GM10248 (cell line): ENCODE measurements around the gene CACNA2D3.

ENCODE experiments used
- CTCF ChIA-PET: fragments of 300-600 bp; sonication (Branson Sonifier 250); formaldehyde crosslinking; extraction: SDS; loops from one replicate; lab custom pipeline; 2021; ENCODE audit warnings: antibody characterized with exemption; lab: Yijun Ruan, JAX
- POLR2A ChIA-PET: fragments of 350-650 bp; sonication (Branson Sonifier 250); formaldehyde crosslinking; extraction: SDS; loops from one replicate; lab custom pipeline; 2020; ENCODE audit warnings: antibody characterized with exemption; lab: Yijun Ruan, JAX
- DNase-seq: peaks from one replicate; pipeline ENCODE4 v3.0.0; 2012; ENCODE audit errors: extremely low spot score
- CTCF ChIP-seq: IDR thresholded peaks from 2 replicates; pipeline ENCODE4 v1.5.1; 2012; ENCODE audit warnings: mild to moderate bottlenecking, low read depth; ENCODE audit errors: extremely low read depth, missing control alignments, control extremely low read depth

CACNA2D3 gene

DNA sequence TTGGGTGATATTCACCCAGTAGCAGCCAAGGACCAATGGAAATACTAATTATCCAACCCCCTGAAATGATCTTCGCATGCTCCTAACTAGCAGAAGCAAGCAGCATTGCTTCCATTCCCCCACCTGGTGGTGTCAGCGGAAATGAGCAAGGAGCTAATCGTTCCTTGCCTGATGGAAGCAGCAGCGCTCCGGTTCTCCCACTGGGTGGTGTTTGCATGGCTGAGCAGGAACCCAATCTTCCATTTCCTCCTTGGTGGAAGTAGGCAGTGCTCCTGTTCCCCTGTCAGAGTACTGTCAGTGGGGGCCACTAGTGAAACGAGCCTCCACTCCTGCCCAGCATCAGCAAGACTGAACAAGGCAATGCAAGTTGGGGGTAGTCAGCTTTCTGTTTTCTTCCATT is 311.5 kb downstream of the CACNA2D3 start:
- CTCF ChIA-PET, result interaction anchor here (1.6 kb wide), 1 partner anchor 27 kb away, joined by 3 read pairs; no protein-coding TSS in a partner anchor
- POLR2A ChIA-PET, result no interaction called here
- DNase-seq, result no peak
- TF ChIP-seq CTCF, result no peak

DNA sequence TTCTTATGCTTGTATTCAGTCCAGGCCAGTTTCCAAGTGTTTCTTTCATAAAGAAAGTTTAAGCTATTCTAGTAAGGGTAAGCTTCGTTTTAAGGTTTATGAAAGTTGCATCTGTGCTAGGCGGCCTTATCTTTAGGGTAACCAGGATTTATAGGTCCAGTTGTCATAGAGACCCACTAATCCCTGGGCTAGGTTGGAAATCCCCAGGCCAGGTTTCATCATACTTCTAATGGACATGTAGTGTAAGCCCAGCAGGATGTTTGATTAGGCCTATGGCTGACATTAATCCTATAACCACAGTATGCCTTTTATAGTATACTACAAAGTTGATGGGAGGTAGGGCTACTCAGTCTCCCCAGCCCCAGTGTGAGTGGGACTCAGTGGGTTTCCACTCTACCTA is 312.4 kb downstream of the CACNA2D3 start:
- no peak for TF ChIP-seq CTCF
- CTCF ChIA-PET, result interaction anchor here (1.6 kb wide), 1 partner anchor 28 kb away, joined by 3 read pairs; no protein-coding TSS in a partner anchor

GRCh38 chr3:54437271-54437670 is 314.9 kb downstream of the CACNA2D3 start:
- ChIA-PET POLR2A (no interaction called here), CTCF (interaction anchor here (2.4 kb wide), 1 partner anchor 9 kb away, joined by 8 read pairs; no protein-coding TSS in a partner anchor)
- TF ChIP-seq CTCF, result no peak
- DNase-seq, result no peak

More for the DNA sequence above, 312.4 kb downstream of the CACNA2D3 start:
- DNase-seq, result no peak
- POLR2A ChIA-PET, result no interaction called here

GRCh38 chr3:54443561-54444161 is 321.3 kb downstream of the CACNA2D3 start:
- no peak for DNase-seq
- TF ChIP-seq CTCF, result no peak
- ChIA-PET POLR2A (no interaction called here), CTCF (no interaction called here)

- ChIA-PET POLR2A (no interaction called here), CTCF (no interaction called here)
- no peak for DNase-seq
- no peak for TF ChIP-seq CTCF
Observed at GRCh38 chr3:54445630-54446029, 323.3 kb downstream of the CACNA2D3 start.

DNA sequence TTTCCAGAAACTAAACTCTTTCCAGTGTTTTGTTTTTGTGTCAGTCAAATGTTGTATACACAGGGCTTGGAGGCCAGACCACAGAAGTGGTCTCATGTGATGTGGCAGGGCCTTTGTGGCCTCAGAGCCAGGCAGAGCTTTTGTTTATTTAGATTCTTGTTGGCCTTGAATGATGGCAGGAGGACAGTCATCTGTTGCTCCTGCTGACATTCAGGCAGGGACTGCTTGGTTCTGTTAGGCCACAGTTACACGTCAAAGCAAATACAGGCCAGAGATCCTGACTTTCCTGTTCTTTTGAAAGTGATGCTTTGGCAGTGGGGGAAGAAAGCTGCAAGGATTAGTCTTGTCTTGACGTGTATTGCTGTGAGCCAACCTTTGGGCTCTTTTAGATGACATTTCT is 325.1 kb downstream of the CACNA2D3 start:
- DNase-seq, result no peak
- POLR2A ChIA-PET, result no interaction called here
- TF ChIP-seq CTCF, result no peak
- CTCF ChIA-PET, result interaction anchor here (1.7 kb wide), 1 partner anchor 8 kb away, joined by 5 read pairs; no protein-coding TSS in a partner anchor
